ENCODE data around the gene TYW1.
"Not testable (repeated sequence)": the region's sequence is repeated elsewhere in the genome, so short reads cannot be mapped to it uniquely, and the experiment has no call there.

TYW1 gene

GRCh38 chr7:67049908-67050307 is 53.3 kb downstream of the TYW1 start:
- not testable (repeated sequence) for FAIRE-seq

- FAIRE-seq = not testable (repeated sequence)
Observed at GRCh38 chr7:67052161-67052560, 55.5 kb downstream of the TYW1 start.

GRCh38 chr7:67056683-67057082 is 60.0 kb downstream of the TYW1 start:
- no peak for FAIRE-seq

GRCh38 chr7:67061321-67061720 is 64.7 kb downstream of the TYW1 start:
- not testable (repeated sequence) for FAIRE-seq

- not testable (repeated sequence) for FAIRE-seq
Observed at GRCh38 chr7:67062802-67063201, 66.2 kb downstream of the TYW1 start.

GRCh38 chr7:67066950-67067622 is 70.5 kb downstream of the TYW1 start:
- FAIRE-seq = not testable (repeated sequence)

GRCh38 chr7:67076120-67076519 is 79.5 kb downstream of the TYW1 start:
- not testable (repeated sequence) for FAIRE-seq

GRCh38 chr7:67082880-67083279 is 86.2 kb downstream of the TYW1 start:
- FAIRE-seq = not testable (repeated sequence)

- not testable (repeated sequence) for FAIRE-seq
Observed at GRCh38 chr7:67089261-67089660, 92.6 kb downstream of the TYW1 start.

GRCh38 chr7:67091053-67091452 is 94.4 kb downstream of the TYW1 start:
- FAIRE-seq = not testable (repeated sequence)

GRCh38 chr7:67098031-67098430 is 101.4 kb downstream of the TYW1 start:
- not testable (repeated sequence) for FAIRE-seq

- FAIRE-seq = not testable (repeated sequence)
Observed at GRCh38 chr7:67099406-67099805, 102.8 kb downstream of the TYW1 start.

- FAIRE-seq = not testable (repeated sequence)
Observed at GRCh38 chr7:67100038-67100437, 103.4 kb downstream of the TYW1 start.

- FAIRE-seq = no peak
Observed at GRCh38 chr7:67100956-67101361, 104.3 kb downstream of the TYW1 start.

- not testable (repeated sequence) for FAIRE-seq
Observed at GRCh38 chr7:67104937-67105336, 108.3 kb downstream of the TYW1 start.

- no peak for FAIRE-seq
Observed at GRCh38 chr7:67105377-67105776, 108.7 kb downstream of the TYW1 start.

GRCh38 chr7:67106255-67106654 is 109.6 kb downstream of the TYW1 start:
- not testable (repeated sequence) for FAIRE-seq

GRCh38 chr7:67111342-67111741 is 114.7 kb downstream of the TYW1 start:
- not testable (repeated sequence) for FAIRE-seq

- not testable (repeated sequence) for FAIRE-seq
Observed at GRCh38 chr7:67114483-67115246, 118.0 kb downstream of the TYW1 start.

GRCh38 chr7:67120491-67120890 is 123.9 kb downstream of the TYW1 start:
- not testable (repeated sequence) for FAIRE-seq

GRCh38 chr7:67128257-67128656 is 131.6 kb downstream of the TYW1 start:
- FAIRE-seq = not testable (repeated sequence)

- not testable (repeated sequence) for FAIRE-seq
Observed at GRCh38 chr7:67130766-67131165, 134.1 kb downstream of the TYW1 start.

GRCh38 chr7:67134912-67135311 is 138.3 kb downstream of the TYW1 start:
- FAIRE-seq = not testable (repeated sequence)
